Stimulated activated CD4-positive, alpha-beta T cell treated with anti-CD3 and anti-CD28 coated beads, Interleukin-2, amount 100 ng/mL, for 48 hours (primary cell): ENCODE data around the gene STON2.

Experiments
- DNase-seq, 2 donors: peaks; one replicate each; pipeline ENCODE4 v3.0.0-alpha.2; 2020

Gene STON2

GRCh38 chr14:81418057-81418790 lies 18.1 kb upstream of the STON2 start:
- no peak for DNase-seq

- DNase-seq = no peak
Observed at GRCh38 chr14:81416981-81417380, 16.9 kb upstream of the STON2 start.

GRCh38 chr14:81416194-81416952 lies 16.2 kb upstream of the STON2 start:
- DNase-seq = no peak

- DNase-seq = no peak
Observed at GRCh38 chr14:81415781-81416180, 15.7 kb upstream of the STON2 start.

- no peak for DNase-seq
Observed at GRCh38 chr14:81414123-81414522, 14.0 kb upstream of the STON2 start.

GRCh38 chr14:81412779-81413178 lies 12.7 kb upstream of the STON2 start:
- no peak for DNase-seq

- no peak for DNase-seq
Observed at GRCh38 chr14:81408595-81408994, 8.5 kb upstream of the STON2 start.

- DNase-seq = no peak
Observed at GRCh38 chr14:81406863-81407262, 6.7 kb upstream of the STON2 start.

- DNase-seq = no peak
Observed at GRCh38 chr14:81402123-81402495, 2.0 kb upstream of the STON2 start.

- DNase-seq = no peak
Observed at GRCh38 chr14:81401420-81402122, 1.4 kb upstream of the STON2 start.

- DNase-seq = peak in 1 of 2 donors; percentile 5
Observed at GRCh38 chr14:81400852-81401251, 728 bp upstream of the STON2 start.

- no peak for DNase-seq
Observed at GRCh38 chr14:81398196-81398891, 1.8 kb downstream of the STON2 start.

- DNase-seq = no peak
Observed at GRCh38 chr14:81396113-81396512, 4.0 kb downstream of the STON2 start.

GRCh38 chr14:81394739-81395138 lies 5.4 kb downstream of the STON2 start:
- DNase-seq = no peak

- DNase-seq = no peak
Observed at GRCh38 chr14:81392976-81393643, 7.0 kb downstream of the STON2 start.

- DNase-seq = no peak
Observed at GRCh38 chr14:81392052-81392451, 8.1 kb downstream of the STON2 start.

- DNase-seq = no peak
Observed at GRCh38 chr14:81390696-81391095, 9.4 kb downstream of the STON2 start.

GRCh38 chr14:81388336-81388735 lies 11.8 kb downstream of the STON2 start:
- no peak for DNase-seq

- no peak for DNase-seq
Observed at GRCh38 chr14:81386290-81386745, 13.8 kb downstream of the STON2 start.

- no peak for DNase-seq
Observed at GRCh38 chr14:81385886-81386285, 14.2 kb downstream of the STON2 start.

- DNase-seq = no peak
Observed at GRCh38 chr14:81385419-81385818, 14.7 kb downstream of the STON2 start.

- no peak for DNase-seq
Observed at GRCh38 chr14:81384900-81385299, 15.2 kb downstream of the STON2 start.
